Neural crest cell (in vitro differentiated cells): ENCODE measurements around the gene KCNC1. TPM values are rescaled to one million over a fixed set of nuclear protein-coding genes. Genes with fewer than 3 reads are reported as not detected.

Experiments used
- DNase-seq: peaks from one replicate; pipeline ENCODE4 v3.0.0; 2021; ENCODE audit warnings: low read depth, mixed read lengths, low spot score
- H3K27ac Mint-ChIP-seq: one replicate; pipeline ENCODE4 v1.8.0; 2021; ENCODE audit warnings: mild to moderate bottlenecking, mixed read lengths; ENCODE audit not compliant: unreplicated experiment
- H3K27me3 Mint-ChIP-seq: 2 replicates; pipeline ENCODE4 v1.8.0; 2021; ENCODE audit warnings: low read depth, mild to moderate bottlenecking, mixed read lengths
- H3K36me3 Mint-ChIP-seq: 2 replicates; pipeline ENCODE4 v1.8.0; 2021; ENCODE audit warnings: low read depth, mild to moderate bottlenecking, mixed read lengths
- H3K4me1 Mint-ChIP-seq: 2 replicates; pipeline ENCODE4 v1.8.0; 2021; ENCODE audit warnings: mixed read lengths
- H3K4me3 Mint-ChIP-seq: one replicate; pipeline ENCODE4 v1.8.0; 2021; ENCODE audit warnings: mild to moderate bottlenecking, mixed read lengths
- H3K9me3 Mint-ChIP-seq: 2 replicates; pipeline ENCODE4 v1.8.0; 2021; ENCODE audit warnings: mixed read lengths
- CTCF ChIP-seq: fragments of 200-600 bp; sonication (generic); conservative IDR thresholded peaks from 2 replicates; pipeline ENCODE4 v1.5.0; 2021; ENCODE audit warnings: antibody characterized with exemption, mild to moderate bottlenecking
- total RNA-seq: library from RNA; stranded (reverse); gene quantifications from 2 replicates; pipeline ENCODE4 v1.2.1, GENCODE V29; 2021

The KCNC1 gene
- total RNA-seq, 1 donor from 2014 or later: 10.2 TPM

- no peaks in the 10 kb centered on the region for H3K36me3 Mint-ChIP-seq
- TF ChIP-seq CTCF: no peak
- peaks cover under 1% of the 10 kb centered on the region for H3K27me3 Mint-ChIP-seq
- DNase-seq: no peak
- no peaks in the 10 kb centered on the region for H3K9me3 Mint-ChIP-seq
- H3K27ac Mint-ChIP-seq: peak overlapping the region; percentile 52
- H3K4me1 Mint-ChIP-seq: peaks cover 22% of the 10 kb centered on the region
- H3K4me3 Mint-ChIP-seq: no peak overlapping the region
Measured at GRCh38 chr11:17742019-17742418, 7.4 kb downstream of the KCNC1 start.

- no peak for TF ChIP-seq CTCF
- H3K36me3 Mint-ChIP-seq: no peaks in the 10 kb centered on the region
- no peaks in the 10 kb centered on the region for H3K9me3 Mint-ChIP-seq
- DNase-seq: no peak
- no peak overlapping the region for H3K27ac Mint-ChIP-seq
- H3K4me3 Mint-ChIP-seq: peak overlapping the region; percentile 13
- H3K4me1 Mint-ChIP-seq: peaks cover 16% of the 10 kb centered on the region
- no peaks in the 10 kb centered on the region for H3K27me3 Mint-ChIP-seq
Measured at GRCh38 chr11:17743026-17743807, 8.6 kb downstream of the KCNC1 start.

GRCh38 chr11:17743808-17744119, 9.2 kb downstream of the KCNC1 start:
- Mint-ChIP-seq H3K4me3 (no peak overlapping the region), H3K27ac (no peak overlapping the region), H3K36me3 (no peaks in the 10 kb centered on the region), H3K9me3 (no peaks in the 10 kb centered on the region), H3K4me1 (peaks cover 16% of the 10 kb centered on the region), H3K27me3 (no peaks in the 10 kb centered on the region)
- no peak for DNase-seq
- TF ChIP-seq CTCF: no peak

GRCh38 chr11:17744151-17744940, 9.8 kb downstream of the KCNC1 start:
- Mint-ChIP-seq H3K36me3 (no peaks in the 10 kb centered on the region), H3K27ac (no peak overlapping the region), H3K4me1 (peaks cover 16% of the 10 kb centered on the region), H3K4me3 (peak overlapping the region; percentile 13), H3K9me3 (no peaks in the 10 kb centered on the region), H3K27me3 (no peaks in the 10 kb centered on the region)
- TF ChIP-seq CTCF: no peak
- no peak for DNase-seq

GRCh38 chr11:17745023-17745772, 10.6 kb downstream of the KCNC1 start:
- no peaks in the 10 kb centered on the region for H3K36me3 Mint-ChIP-seq
- no peak for DNase-seq
- H3K27ac Mint-ChIP-seq: no peak overlapping the region
- peaks cover 14% of the 10 kb centered on the region for H3K4me1 Mint-ChIP-seq
- no peaks in the 10 kb centered on the region for H3K9me3 Mint-ChIP-seq
- H3K4me3 Mint-ChIP-seq: no peak overlapping the region
- H3K27me3 Mint-ChIP-seq: no peaks in the 10 kb centered on the region
- TF ChIP-seq CTCF: no peak
